SKM-1 treated with dmso at 0.1 percent for 144 hours (cell line): ENCODE results near the gene GSE1.

Experiments used
- DNase-seq: peaks from one replicate; lab custom pipeline; 2025; ENCODE audit not compliant: unreplicated experiment; lab: John Stamatoyannopoulos, UW

The GSE1 gene

DNA sequence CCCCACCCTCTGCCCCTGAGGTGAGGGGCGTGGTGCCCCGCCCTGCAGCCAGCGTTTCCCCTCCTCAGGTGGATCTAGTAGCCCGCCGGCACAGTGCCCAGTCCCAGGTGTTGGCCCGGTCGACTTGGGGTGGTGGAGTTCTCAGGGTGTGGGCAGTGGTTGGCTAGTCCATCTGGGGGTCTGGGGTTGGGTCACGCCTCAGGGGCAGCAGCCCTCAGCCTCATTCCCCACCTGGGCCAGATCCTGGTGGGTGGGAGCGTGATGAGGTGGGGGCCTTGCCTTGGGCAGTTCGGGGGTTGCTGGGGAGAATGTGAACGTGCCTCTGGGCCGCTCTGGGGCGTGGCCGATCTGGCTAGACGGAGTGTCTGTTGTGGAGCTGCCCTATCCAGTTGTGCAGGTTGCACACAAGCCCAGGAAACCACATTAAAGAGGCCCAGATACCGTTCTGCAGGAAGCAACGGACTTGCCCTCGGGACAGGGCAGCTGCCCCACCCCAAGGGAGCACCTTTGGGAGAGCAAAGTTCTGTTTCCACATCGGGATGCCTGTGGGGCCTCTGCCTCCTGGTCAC is 32.0 kb downstream of the GSE1 start:
- DNase-seq = no peak

DNA sequence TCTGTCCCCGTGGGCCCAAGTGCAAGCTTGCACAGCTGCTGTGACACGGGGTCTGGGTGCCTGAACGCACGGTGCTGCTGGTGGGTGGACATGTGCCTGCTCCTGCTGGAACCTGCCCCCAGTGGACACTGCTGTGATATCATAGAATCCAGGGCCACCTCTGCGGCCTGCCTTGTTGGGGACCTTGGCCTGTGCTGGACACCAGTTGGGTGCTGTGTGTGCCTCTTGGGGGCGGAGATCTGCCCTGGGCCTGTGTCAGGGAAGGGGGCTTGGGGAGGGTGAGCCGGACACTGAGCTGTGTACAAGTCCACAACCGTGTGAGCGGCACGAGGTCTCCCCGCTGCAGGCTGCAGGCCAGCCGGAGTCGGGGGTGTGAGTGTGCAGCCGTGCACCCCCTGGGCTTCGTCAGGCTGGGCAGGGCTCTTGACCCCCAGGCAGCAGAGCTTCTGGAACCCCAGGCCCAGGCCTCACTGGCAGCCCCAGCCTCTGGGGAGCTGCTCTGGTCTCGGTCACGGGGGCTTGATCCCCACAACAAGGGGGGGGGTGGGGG is 33.3 kb downstream of the GSE1 start:
- no peak for DNase-seq

DNA sequence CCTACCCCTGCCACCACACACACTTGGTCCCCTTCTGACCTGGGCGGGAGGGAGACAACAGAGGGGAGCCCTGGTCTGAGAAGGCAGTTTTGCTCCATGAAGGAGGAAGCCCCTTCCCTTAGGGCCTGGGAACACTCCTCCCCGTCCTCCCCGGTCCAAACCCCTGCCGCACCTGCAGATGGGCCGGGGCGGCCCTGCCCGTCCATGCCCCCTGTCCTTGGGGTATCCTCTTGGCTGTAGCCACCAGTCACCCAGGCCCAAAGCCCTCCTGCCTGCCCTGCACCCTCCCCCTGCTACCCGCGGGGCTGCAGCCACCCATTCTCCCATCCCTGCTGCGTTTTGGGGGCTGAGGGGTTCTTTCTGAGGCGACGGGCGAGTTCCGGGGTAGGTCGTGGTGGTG is 33.9 kb downstream of the GSE1 start:
- DNase-seq = no peak

DNA sequence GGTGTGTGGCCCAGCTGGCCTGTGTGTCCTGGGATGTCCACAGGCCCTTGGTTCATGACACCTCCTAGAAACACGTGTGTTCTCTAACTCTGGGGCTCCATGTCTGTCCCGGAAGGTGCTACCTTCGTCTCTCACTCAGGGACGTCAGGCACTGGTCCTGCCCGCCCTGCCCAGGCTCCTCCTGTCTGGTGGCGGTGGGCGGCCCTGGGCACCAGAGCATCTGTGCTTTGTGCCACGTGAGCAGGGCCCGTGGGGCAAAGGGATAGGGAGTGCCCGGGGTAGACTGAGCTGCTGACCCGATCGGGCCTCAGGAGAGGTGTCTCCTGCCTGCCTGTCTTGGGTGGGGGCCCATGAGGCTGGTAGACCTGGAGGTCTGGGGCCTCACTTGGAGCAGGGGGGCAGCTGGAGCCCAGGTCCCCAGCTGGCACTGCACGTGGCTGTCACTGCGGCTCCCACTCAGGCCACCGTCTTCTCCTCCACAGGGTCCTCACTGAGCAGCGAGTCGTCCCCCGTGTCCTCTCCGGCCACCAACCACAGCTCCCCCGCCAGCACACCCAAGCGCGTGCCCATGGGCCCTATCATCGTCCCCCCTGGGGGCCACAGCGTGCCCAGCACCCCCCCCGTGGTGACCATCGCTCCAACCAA is 35.1 kb downstream of the GSE1 start:
- DNase-seq = no peak

DNA sequence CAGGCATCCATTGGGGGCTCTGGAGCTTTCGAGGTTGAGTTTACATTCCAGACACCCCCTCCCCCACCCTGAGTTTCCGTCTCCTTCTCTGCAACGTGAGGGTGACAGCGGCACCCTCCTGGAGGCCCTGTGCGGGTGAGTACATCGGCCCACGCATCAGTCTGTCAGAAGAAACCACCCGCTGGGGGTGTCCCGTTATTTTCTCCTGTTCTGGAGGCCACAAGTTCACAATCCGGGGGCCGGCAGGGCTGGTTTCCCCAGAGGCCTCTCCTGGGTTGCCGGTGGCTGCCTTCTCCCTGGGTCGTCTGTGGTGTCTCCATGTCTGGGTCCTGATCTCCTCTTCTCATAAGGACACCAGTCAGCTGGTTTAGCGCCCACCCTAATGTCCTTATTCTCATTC is 35.7 kb downstream of the GSE1 start:
- no peak for DNase-seq

DNA sequence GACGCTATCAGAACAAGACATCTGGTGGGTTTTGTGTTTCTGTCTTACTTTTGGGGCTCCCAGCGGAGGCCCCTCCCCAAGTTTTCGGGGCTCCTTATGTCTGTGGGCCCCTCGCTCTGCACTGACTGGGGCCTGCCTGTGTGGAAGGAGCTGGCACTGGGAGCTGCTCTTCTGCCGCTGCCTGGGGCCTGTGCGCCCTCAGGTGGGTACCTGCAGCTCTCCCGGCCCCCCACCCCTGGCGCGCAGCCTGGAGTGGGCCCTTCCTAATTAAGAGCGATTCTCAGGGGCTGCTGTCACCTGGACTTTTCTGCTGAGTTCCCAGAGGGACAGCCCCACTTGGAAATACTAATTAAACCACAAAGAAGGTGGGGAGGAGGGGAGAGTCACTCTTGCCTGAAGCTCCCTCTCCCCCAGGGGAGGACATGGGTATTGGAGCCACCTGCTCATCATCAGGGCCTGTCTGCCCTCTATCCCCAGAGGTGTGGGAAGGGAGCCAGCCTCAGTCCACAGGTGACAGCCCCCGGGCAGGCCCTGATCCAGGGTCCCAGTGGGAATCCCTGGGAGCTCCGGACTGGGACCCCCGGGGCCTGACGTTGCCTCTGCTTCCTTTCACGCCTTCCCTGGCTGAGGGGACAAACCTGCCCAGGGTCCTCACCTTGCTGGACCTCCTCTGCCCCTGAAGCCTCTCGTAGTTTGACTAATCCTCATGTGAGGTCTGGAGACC is 36.5 kb downstream of the GSE1 start:
- DNase-seq = no peak

DNA sequence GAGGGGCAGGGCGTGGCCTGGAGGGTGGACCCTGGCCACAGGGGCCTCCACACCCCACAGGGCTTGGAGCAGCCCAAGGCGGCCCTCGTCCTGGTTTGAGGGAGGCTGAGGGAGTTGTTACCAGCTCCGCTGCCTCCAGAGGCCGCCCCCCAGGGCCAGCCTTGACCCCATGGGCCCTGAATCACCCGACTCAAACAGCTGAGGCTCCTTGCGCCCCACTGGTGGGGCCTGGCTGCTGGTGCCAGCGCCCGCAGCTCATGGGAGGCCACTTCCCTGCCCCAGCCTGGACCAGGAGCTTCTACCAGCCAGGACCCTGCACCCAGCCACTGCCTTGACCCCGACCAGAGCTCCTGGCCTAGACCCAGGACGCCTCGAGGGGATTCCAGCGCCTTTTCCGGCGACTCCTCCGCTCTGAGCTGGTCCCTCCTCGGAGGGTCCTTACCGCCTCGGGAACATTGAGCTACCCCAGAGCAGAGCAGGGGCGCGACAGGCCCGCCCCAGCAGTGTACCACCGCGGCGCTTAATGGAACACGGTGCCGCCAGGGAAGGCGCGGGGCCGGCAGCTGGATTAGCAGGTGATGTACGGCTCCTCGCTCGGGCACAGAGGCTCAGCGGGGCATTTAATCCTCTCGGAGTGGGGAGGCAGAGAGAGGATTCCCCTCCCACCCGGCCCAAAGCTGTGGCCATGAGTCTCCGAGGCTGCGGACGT is 37.2 kb downstream of the GSE1 start:
- no peak for DNase-seq

DNA sequence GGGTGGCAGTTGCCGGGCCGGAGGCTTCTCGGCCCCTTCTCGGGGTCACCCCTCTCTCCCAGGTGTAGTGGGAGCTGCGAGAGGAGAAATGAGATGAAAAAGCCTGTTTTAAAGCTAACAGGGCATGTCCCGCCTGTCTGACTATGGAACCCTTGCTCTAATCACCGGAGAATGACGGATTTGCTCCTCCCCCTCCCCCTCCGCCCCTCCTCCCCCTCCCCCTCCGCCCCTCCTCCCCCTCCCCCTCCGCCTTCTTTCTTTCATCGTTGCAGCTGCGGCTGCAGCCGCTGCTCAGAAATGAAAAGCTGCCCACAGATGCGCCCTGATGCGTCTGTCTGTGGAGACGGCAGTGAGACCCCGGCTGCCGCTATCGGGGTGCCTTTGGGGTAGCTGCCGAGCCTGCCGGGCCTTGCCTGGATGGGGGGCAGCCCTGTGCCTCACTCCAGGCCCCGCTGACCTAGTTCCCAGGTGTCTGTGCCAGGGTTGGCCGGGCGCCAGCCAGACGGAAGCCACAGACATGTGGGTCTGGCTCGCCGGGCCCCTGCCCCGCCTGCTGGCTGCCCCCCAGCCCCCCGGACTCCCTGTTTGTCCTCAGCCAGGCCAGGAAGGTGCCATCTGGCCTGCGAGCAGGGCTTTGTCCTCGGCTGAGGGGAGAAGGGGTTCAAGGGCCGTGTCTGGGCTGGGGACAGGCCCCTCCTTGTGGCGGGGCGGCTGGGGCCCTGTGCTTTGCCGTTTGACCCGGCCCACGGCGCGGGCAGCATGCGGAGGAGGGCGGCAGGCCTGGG is 37.9 kb downstream of the GSE1 start:
- no peak for DNase-seq

DNA sequence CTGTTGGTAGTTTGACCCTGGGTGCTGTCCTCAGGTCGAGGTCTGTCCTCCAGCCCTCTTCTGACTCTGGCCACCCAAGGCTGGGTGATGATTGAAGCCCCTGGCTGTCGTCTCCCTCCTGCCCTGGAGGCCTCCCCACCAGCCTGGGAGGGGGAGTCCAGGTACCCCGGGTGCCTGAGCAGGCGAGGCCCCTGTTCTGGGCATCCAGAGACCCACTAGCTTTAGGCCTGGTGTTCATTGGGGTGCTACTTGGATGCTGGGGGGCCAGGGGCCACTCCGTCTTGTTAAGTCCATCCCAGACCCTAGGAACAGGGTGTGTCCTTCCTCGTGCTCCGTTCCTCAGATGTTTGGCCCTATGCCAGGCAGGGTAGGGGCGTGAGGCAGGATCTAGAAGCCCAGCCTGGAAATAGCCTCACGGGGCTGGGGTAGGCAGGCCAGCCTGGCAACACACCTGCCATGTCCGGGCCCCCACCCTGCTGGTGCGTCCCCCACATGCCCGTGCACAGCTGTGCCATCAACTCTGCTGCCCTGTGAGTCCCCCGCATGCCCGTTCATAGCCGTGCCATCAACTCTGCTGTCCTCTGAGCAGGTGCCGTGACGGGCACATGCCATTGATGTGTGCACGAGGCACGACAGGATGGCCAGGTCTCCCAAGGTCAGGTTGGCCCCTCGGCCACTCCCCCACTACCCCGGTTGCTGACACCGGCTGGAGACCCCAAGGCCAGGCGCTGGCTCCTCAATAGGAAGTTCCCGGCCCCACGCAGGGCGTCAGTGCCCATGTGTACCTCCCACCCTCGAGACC is 38.7 kb downstream of the GSE1 start:
- DNase-seq = no peak

DNA sequence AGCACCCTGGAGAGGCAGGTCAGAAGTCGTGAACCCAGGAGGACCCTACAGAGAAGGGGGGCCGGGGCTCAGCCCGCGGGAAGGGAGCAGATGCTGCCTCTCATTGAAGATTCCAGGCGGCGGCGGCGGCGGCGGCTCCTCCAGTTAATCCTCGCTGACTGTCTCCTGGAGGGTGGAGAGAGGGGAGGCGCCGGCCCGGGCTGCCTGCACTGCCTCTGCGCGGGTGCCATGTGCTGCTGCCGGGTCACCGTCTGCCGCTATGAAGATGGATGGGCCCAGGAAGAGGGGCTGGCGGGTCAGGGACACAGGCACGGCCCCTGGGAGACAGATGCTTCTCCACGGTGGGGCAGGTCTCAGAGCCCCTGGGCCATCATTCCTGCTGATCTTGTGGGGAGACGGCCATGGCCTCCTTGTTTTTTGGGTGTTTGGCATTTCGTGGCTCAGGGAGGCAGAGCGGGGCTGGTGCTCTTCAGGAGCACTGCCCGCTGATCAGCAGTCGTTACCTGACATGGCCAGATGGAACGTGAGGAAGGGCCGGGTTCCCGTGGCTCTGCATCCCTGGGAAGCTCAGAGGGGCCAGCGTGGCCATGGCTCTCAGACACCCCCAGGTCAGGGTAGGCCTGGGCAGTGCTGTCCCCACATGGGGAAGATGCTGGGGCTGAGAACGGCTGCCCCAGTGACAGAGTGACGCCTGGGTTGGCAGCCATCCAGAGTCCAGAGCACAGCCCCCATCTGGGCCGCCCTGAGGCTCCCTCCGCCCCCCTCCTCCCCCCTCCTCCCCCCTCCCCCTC is 39.5 kb downstream of the GSE1 start:
- peak; percentile 38 for DNase-seq

DNA sequence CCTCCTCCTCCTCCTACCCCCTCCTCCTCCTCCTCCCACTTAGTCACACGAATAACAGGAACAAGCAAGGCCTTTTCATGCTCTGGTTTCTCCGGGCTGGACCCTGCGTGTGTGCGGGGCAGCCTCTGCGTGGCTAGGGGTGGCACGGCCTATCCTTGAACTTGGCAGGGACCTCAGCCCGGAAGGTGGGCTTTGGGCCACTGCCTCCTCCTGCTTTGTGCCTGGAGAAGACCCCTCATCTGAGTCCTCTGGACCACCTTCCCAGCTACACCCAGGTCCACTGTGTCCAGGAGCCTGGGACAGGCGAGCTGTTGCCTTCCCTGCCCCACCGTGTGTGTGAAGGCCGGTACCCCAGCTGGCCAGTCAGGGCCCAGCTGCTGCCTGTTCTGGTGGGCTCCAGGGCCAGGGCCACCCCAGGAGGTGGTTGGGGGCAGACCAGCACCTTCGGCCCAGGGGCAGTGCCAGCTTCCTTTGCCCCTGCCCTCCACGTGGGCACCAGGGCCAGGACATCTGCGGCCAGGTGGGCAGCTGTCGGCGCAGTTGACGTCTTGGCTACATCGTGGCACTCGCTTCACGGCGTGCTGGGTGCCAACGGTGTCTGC is 40.3 kb downstream of the GSE1 start:
- no peak for DNase-seq

DNA sequence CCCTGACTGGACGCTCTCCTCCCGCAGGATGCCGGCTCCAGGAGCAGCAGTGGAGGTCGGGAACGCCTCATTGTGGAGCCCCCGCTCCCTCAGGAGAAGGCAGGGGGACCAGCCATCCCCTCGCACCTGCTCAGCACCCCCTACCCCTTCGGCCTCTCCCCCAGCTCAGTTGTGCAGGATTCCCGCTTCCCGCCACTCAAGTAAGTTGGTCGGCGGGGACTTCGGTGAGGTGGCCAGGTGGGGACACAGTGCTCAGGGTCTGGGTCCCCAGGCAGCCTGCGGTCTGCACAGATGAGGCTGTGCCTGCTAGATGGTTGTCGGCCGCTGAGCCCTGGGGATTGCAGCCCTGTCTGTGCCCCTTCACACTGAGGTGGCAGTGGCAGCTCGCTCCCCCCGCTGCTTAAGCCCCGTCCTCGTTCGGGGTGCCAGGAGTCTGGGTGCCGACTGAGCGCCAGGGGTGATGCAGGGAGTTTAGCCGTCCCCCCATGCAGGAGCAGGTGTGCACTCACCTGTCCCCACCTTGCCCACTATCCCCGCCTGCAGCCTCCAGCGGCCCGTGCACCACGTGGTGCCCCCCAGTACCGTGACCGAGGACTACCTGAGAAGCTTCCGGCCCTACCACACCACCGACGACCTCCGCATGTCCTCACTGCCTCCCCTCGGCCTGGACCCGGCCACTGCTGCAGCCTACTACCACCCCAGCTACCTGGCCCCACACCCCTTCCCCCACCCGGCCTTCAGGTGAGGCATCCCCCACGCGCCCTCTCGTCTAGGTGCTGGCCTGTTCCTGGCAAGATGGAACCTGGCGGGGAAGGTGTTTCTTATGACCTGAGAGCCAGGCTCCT is 41.4 kb downstream of the GSE1 start:
- DNase-seq = no peak

DNA sequence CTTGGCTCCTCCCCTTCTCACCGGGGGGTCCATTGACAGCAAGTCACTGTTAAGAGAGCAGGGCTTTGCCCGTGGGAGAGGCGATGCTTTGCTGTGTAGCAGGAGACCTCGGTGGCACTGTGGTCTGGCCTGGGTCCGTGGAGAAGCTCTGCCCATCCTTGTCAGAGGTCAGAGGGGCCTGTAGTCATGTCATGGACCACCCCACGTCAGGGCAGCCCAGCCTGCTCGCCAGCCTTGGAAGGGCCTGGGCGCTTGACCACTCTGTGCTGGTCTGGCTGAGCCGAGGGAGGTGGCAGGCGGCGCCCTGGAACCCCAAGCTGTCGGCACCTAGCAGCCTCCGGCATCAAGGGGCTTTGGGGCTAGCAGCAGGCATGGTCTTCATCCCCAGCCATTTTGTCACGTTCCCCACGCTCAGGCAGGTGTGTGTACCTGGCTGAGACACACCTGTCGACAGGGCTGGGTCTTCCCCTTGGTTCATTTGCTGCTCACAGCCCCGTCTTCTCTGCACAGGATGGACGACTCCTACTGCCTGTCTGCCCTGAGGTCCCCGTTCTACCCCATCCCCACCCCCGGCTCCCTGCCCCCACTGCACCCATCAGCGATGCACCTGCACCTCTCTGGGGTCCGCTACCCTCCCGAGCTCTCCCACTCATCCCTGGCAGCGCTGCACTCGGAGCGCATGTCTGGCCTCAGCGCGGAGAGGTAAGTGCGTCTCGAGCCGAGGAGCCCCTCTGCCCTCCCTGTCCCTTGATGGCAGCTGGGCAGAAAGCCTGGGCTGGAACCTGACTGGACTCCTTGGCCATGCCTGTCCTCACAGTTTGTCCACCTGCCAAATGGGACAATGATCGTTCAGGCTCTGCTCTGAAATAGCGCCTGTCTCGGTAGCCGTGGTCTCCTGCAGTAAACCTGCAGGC is 42.4 kb downstream of the GSE1 start:
- no peak for DNase-seq

DNA sequence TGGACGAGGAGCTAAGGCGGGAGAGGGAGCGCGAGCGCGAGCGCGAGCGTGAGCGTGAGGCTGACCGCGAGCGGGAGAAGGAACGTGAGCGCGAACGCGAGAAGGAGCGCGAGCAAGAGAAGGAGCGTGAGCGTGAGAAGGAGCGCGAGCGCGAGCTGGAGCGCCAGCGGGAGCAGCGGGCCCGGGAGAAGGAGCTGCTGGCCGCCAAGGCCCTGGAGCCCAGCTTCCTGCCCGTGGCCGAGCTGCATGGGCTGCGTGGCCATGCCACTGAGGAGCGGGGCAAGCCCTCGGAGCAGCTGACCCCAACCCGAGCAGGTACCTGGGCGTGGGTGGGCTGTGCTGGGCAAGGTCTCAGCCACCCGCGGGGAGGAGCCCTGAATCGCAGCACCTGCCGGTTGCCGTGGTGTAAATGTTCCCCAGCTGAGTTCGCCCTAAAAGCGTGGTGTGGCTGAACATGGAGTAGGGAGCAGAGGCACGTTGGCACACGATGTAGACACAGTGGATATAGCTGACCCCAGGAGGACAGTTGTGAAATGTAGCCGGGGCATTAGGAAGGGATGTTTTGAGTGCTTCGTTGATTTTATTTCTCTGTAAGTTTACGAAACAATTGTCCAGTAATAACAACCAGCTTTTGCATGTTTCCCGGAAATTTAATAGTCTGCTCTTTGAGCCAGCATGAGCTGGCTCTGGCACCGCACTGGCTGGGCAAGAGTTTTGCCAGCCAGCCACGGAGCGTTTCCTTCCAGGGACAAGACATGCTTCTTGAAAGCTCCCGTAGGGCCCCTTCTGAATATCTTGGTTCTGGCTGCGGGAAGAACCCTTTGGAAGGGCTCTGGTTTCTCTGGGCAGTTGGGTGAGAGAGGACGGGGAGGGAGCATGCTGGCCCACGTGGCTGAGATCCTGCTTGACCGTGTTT is 43.5 kb downstream of the GSE1 start:
- DNase-seq = no peak

DNA sequence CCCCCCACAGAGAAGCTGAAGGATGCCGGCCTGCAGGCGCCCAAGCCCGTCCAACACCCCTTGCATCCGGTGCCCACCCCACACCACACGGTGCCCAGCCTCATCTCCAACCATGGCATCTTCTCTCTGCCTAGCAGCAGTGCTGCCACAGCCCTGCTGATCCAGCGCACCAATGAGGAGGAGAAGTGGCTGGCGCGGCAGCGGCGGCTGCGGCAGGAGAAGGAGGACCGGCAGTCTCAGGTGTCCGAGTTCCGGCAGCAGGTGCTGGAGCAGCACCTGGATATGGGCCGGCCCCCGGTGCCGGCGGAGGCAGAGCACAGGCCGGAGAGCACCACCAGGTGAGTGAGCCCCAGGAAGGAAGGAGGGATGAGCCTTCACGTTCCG is 44.1 kb downstream of the GSE1 start:
- DNase-seq = no peak

DNA sequence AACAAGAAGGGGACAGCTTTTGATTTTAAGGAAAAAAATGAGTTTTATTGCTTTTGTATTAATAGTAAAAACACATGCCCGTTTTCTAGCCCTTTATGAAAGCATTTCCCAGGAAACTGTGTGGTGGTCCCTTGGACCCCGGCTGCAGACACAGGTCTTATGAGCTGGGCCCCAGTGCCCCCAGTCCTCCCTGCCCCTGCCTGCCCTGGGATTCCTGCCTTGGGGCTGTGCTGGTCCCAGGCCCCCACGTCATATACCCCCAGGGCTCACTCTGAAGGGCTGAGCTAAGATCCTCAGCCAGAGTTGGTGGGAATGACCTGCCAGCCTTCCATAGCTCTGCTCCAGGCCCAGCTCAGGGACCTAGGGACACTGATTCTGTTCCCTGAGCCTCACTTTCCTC is 44.9 kb downstream of the GSE1 start:
- DNase-seq = no peak
